GM12878 (cell line): ENCODE measurements around the gene MGMT. TPM values are rescaled to one million over a fixed set of nuclear protein-coding genes. Genes with fewer than 3 reads are reported as not detected.

Source experiments
- ATAC-seq: fragments of 200-7000 bp; cut with Tn5 transposase; 3 replicates; pipeline ENCODE4 v1.9.1; 2020; ENCODE audit warnings: mild to moderate bottlenecking, moderate library complexity
- BruUV-seq: library from RNA; stranded (reverse); fragments of 400-500 nt; replicated peaks from 2 replicates; lab custom pipeline; 2021; lab: Mats Ljungman, UMichigan
- CTCF ChIA-PET: fragments of 300-600 bp; sonication (Branson Sonifier 250); formaldehyde crosslinking; extraction: SDS; loops from one replicate; lab custom pipeline; 2021; ENCODE audit warnings: inconsistent platforms; lab: Yijun Ruan, JAX
- POLR2A ChIA-PET: fragments of 350-600 bp; formaldehyde crosslinking; extraction: SDS; loops from one replicate; lab custom pipeline; 2021; ENCODE audit warnings: inconsistent platforms; lab: Charles Lee
- RAD21 ChIA-PET: fragments of 300-600 bp; sonication (Branson Sonifier 250); formaldehyde crosslinking; loops from one replicate; lab custom pipeline; 2023; ENCODE audit warnings: antibody characterized with exemption; ENCODE audit not compliant: unreplicated experiment; lab: Charles Lee
- SMC1A ChIA-PET: fragments of 300-600 bp; sonication (Branson Sonifier 250); formaldehyde crosslinking; loops from one replicate; lab custom pipeline; 2023; ENCODE audit not compliant: unreplicated experiment, uncharacterized antibody; lab: Charles Lee
- DNase-seq: peaks from one replicate; pipeline ENCODE4 v3.0.0-alpha.2; 2011; ENCODE audit warnings: low read depth, low spot score
- FAIRE-seq: peaks from 3 replicates; lab custom pipeline; 2011; peaks lifted over from hg19 to GRCh38; lab: Jason Lieb, UNC
- H2AFZ ChIP-seq: 2 replicates; pipeline ENCODE4 v1.6.0; 2011; ENCODE audit warnings: low read depth, low read length, control low read depth; ENCODE audit not compliant: control insufficient read depth
- H3K27ac ChIP-seq: 2 replicates; pipeline ENCODE4 v1.5.1; 2011; ENCODE audit warnings: control low read depth; ENCODE audit not compliant: control insufficient read depth, insufficient read depth
- H3K27me3 ChIP-seq, 2 experiments: replicated peaks in 1 of 2; 2 replicates each; pipeline versions ENCODE4 v1.6.0 to v1.6.1; 2011; ENCODE audit warnings: low read length in 1 of 2; ENCODE audit not compliant: control insufficient read depth in 2 of 2, insufficient read depth in 2 of 2
- H3K36me3 ChIP-seq, 2 experiments: 2 replicates each; pipeline ENCODE4 v1.5.1; 2011; ENCODE audit warnings: low read length in 1 of 2; ENCODE audit not compliant: control insufficient read depth in 2 of 2, insufficient read depth in 2 of 2
- H3K4me1 ChIP-seq: 2 replicates; pipeline ENCODE4 v1.6.1; 2011; ENCODE audit warnings: mild to moderate bottlenecking, low read length, moderate library complexity, mixed read lengths; ENCODE audit not compliant: control insufficient read depth, insufficient read depth
- H3K4me2 ChIP-seq: 2 replicates; pipeline ENCODE4 v1.6.0; 2011; ENCODE audit warnings: control low read depth; ENCODE audit not compliant: control insufficient read depth, insufficient read depth
- H3K4me3 ChIP-seq: fragments of 200-600 bp; sonication (generic); 2 replicates; pipeline ENCODE4 v1.5.1; 2016
- H3K79me2 ChIP-seq: 2 replicates; pipeline ENCODE4 v1.6.0; 2011; ENCODE audit warnings: low read length; ENCODE audit not compliant: control insufficient read depth, insufficient read depth
- H3K9ac ChIP-seq: 2 replicates; pipeline ENCODE4 v1.8.0; 2011; ENCODE audit warnings: low read length, control low read depth, mixed read lengths; ENCODE audit not compliant: control insufficient read depth, insufficient read depth
- H3K9me3 ChIP-seq: replicated peaks from 3 replicates; pipeline ENCODE4 v1.5.1; 2011; ENCODE audit warnings: mild to moderate bottlenecking, low read length; ENCODE audit not compliant: control insufficient read depth, insufficient read depth
- H4K20me1 ChIP-seq: 2 replicates; pipeline ENCODE4 v1.6.0; 2011; ENCODE audit not compliant: control insufficient read depth, insufficient read depth
- BACH1 ChIP-seq: fragments of 450-650 bp; IDR thresholded peaks from 2 replicates; pipeline ENCODE4 v1.6.1; 2017; ENCODE audit warnings: mild to moderate bottlenecking, borderline replicate concordance
- BRCA1 ChIP-seq: IDR thresholded peaks from 2 replicates; pipeline ENCODE4 v1.6.1; 2011; ENCODE audit warnings: low read depth, low read length, improper control_type of control experiment
- CREM ChIP-seq: IDR thresholded peaks from 2 replicates; pipeline ENCODE4 v1.6.1; 2014; ENCODE audit warnings: antibody characterized with exemption, low read depth
- ESRRA ChIP-seq: IDR thresholded peaks from 2 replicates; pipeline ENCODE4 v1.6.1; 2012; ENCODE audit warnings: mild to moderate bottlenecking, low read length, improper control_type of control experiment
- HDAC2 ChIP-seq: fragments of 200-600 bp; sonication (generic); IDR thresholded peaks from 2 replicates; pipeline ENCODE4 v1.6.1; 2017
- JUNB ChIP-seq: IDR thresholded peaks from 2 replicates; pipeline ENCODE4 v1.6.1; 2016; ENCODE audit warnings: antibody characterized with exemption, mild to moderate bottlenecking
- MTA2 ChIP-seq: fragments of 450-650 bp; IDR thresholded peaks from 2 replicates; pipeline ENCODE4 v1.6.1; 2016; ENCODE audit warnings: low read depth, mild to moderate bottlenecking, moderate library complexity
- MTA3 ChIP-seq: IDR thresholded peaks from 2 replicates; pipeline ENCODE4 v1.6.1; 2012; ENCODE audit warnings: low read length, inconsistent platforms, borderline replicate concordance
- NBN ChIP-seq: fragments of 450-650 bp; IDR thresholded peaks from 2 replicates; pipeline ENCODE4 v1.6.1; 2016
- RELB ChIP-seq: fragments of 450-650 bp; IDR thresholded peaks from 2 replicates; pipeline ENCODE4 v1.6.1; 2017; ENCODE audit warnings: low read depth, mild to moderate bottlenecking, moderate library complexity
- SRF ChIP-seq, 2 experiments: IDR thresholded peaks; 2 replicates each; pipeline ENCODE4 v1.6.1; 2011; ENCODE audit warnings: low read depth in 2 of 2, low read length in 2 of 2, mild to moderate bottlenecking in 1 of 2, moderate library complexity in 1 of 2
- TAF1 ChIP-seq: IDR thresholded peaks from 2 replicates; pipeline ENCODE4 v1.6.1; 2011; ENCODE audit warnings: mild to moderate bottlenecking, low read depth, low read length, borderline replicate concordance
- ZBTB33 ChIP-seq: fragments of 450-650 bp; IDR thresholded peaks from 2 replicates; pipeline ENCODE4 v1.6.1; 2017; ENCODE audit warnings: mild to moderate bottlenecking
- ZNF24 ChIP-seq: fragments of 450-650 bp; IDR thresholded peaks from 2 replicates; pipeline ENCODE4 v1.6.1; 2017; ENCODE audit warnings: antibody characterized with exemption, mild to moderate bottlenecking
- WGBS: methylation state at CpG from one replicate; pipeline ENCODE4 v1.1.6; 2016; ENCODE audit warnings: low lambda C conversion rate; ENCODE audit not compliant: insufficient replicate concordance, insufficient coverage; ENCODE audit errors: missing lambda C conversion rate; 5-methylcytosine and 5-hydroxymethylcytosine counted together
- in situ Hi-C: fragments of 300-500 bp; cut with MboI; formaldehyde crosslinking; loops from 9 replicates; pipeline ENCODE4 v1.14.3; 2018; ENCODE audit warnings: mixed read lengths
- intact Hi-C: fragments of 100-400 bp; cut with micrococcal nuclease; formaldehyde crosslinking; loops from one replicate; pipeline ENCODE4 v1.14.2; 2022; ENCODE audit not compliant: unreplicated experiment
- polyA plus RNA-seq, 11 experiments: library from polyadenylated mRNA; depleted of rRNA in 4 of 11; unstranded in 6 of 11; stranded (reverse) in 5 of 11; fragments of >200 nt; fragmentation: Nextera tagmentation in 4 of 11; fragmentation: Illumina TruSeq in 1 of 11; extraction: Ambion mirVana in 4 of 11; extraction: Trizol in 1 of 11; gene quantifications; 1 replicate in 1 of 11; 2 replicates in 10 of 11; pipeline versions ENCODE4 v1.2.1 to v1.2.3, GENCODE V29; 2011 to 2016; ENCODE audit warnings: inconsistent platforms in 2 of 11, missing spikeins in 2 of 11, low read depth in 1 of 11
- total RNA-seq, 4 experiments: library from RNA; depleted of rRNA in 3 of 4; stranded (reverse); fragments of >200 nt in 3 of 4; fragmentation: Illumina TruSeq in 1 of 4; extraction: Trizol in 1 of 4; gene quantifications; 2 replicates each; pipeline versions ENCODE4 v1.2.1 to v1.2.3, GENCODE V29; 2013 to 2021

Gene MGMT
- total and polyA plus RNA-seq, 10 of the 15 experiments (the other 5 are each of a cell fraction or from before 2014, with no cell fraction given), result 0.16 to 24.2 (median 13.3) TPM

- TF ChIP-seq MTA2 (no peak), RELB (no peak), CREM (no peak)
Observed at GRCh38 chr10:129815898-129816655, 349.0 kb downstream of the MGMT start (continued).

GRCh38 chr10:129816656-129817045 lies 349.6 kb downstream of the MGMT start:
- no peak for FAIRE-seq
- Histone ChIP-seq H3K9me3 (no peaks in the 10 kb centered on the region), H3K9ac (no peak overlapping the region), H2AFZ (no peak overlapping the region), H3K4me3 (no peak overlapping the region), H3K4me1 (no peaks in the 10 kb centered on the region), H3K27me3 (no peaks in the 10 kb centered on the region), H4K20me1 (no peaks in the 10 kb centered on the region), H3K27ac (no peak overlapping the region), H3K4me2 (no peak overlapping the region), H3K36me3 (no peaks in the 10 kb centered on the region), H3K79me2 (no peaks in the 10 kb centered on the region)
- in situ Hi-C loops, result no loop called here
- ChIA-PET RAD21 (no interaction called here), SMC1A (no interaction called here), POLR2A (no interaction called here), CTCF (no interaction called here)
- no peak for ATAC-seq
- no TSS peak for BruUV-seq
- WGBS, result 55% methylated on average over 8 of the region's 8 CpGs
- DNase-seq, result no peak
- no peak for TF ChIP-seq HDAC2
- TF ChIP-seq JUNB, result no peak
- no peak for TF ChIP-seq BRCA1
- TF ChIP-seq BACH1, result no peak
- no peak for TF ChIP-seq TAF1
- no peak for TF ChIP-seq NBN
- no peak for TF ChIP-seq ZNF24
- no peak for TF ChIP-seq ZBTB33
- TF ChIP-seq SRF (IDR thresholded peaks at IDR 0.05; ENCODE audit: low read depth in 2 of 2, low read length in 2 of 2), result no peak
- no peak for TF ChIP-seq MTA3
- TF ChIP-seq ESRRA, result no peak
- intact Hi-C loops, result no loop called here
